Transverse colon (tissue), 4 donors: ENCODE data around the gene NTN3.

Source experiments
- EP300 ChIP-seq: sonication (generic); formaldehyde crosslinking; IDR thresholded peaks from one replicate; pipeline ENCODE4 v1.6.1; 2017; ENCODE audit warnings: antibody characterized with exemption, low read depth
- POLR2A ChIP-seq: fragments of 450-650 bp; IDR thresholded peaks from one replicate; pipeline ENCODE4 v1.6.1; 2016; ENCODE audit warnings: antibody characterized with exemption, mild to moderate bottlenecking, moderate library complexity
- POLR2AphosphoS5 ChIP-seq, 3 donors: sonication (generic); formaldehyde crosslinking; IDR thresholded peaks; one replicate each; pipeline ENCODE4 v1.6.1; 2016; ENCODE audit warnings: antibody characterized with exemption in 3 of 3
- TF ChIP-seq, protein P1 (sequence below), 5 experiments: fragments of 200-600 bp in 3 of 5; fragments of 450-650 bp in 2 of 5; sonication (generic) in 3 of 5; IDR thresholded peaks; 1 replicate in 2 of 5; 2 replicates in 3 of 5; pipeline ENCODE4 v1.5.1; 2016 to 2017; ENCODE audit warnings: antibody characterized with exemption in 5 of 5, inconsistent platforms in 3 of 5, mild to moderate bottlenecking in 2 of 5, moderate library complexity in 1 of 5

- no peak for TF ChIP-seq EP300
- TF ChIP-seq, protein P1, sequence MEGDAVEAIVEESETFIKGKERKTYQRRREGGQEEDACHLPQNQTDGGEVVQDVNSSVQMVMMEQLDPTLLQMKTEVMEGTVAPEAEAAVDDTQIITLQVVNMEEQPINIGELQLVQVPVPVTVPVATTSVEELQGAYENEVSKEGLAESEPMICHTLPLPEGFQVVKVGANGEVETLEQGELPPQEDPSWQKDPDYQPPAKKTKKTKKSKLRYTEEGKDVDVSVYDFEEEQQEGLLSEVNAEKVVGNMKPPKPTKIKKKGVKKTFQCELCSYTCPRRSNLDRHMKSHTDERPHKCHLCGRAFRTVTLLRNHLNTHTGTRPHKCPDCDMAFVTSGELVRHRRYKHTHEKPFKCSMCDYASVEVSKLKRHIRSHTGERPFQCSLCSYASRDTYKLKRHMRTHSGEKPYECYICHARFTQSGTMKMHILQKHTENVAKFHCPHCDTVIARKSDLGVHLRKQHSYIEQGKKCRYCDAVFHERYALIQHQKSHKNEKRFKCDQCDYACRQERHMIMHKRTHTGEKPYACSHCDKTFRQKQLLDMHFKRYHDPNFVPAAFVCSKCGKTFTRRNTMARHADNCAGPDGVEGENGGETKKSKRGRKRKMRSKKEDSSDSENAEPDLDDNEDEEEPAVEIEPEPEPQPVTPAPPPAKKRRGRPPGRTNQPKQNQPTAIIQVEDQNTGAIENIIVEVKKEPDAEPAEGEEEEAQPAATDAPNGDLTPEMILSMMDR (IDR thresholded peaks at IDR 0.05), result peak in 3 of 5 experiments; percentile 13 to 44 (median 22)
- no peak for TF ChIP-seq POLR2A
- no peak for TF ChIP-seq POLR2AphosphoS5 (IDR thresholded peaks at IDR 0.05)
Observed at GRCh38 chr16:2473999-2474876, 3.1 kb downstream of the NTN3 start.
